GM10248 (cell line): Measurements from ENCODE around the gene NECAB2.

ENCODE experiments used
- CTCF ChIA-PET: fragments of 300-600 bp; sonication (Branson Sonifier 250); formaldehyde crosslinking; extraction: SDS; loops from one replicate; lab custom pipeline; 2021; ENCODE audit warnings: antibody characterized with exemption; lab: Yijun Ruan, JAX
- POLR2A ChIA-PET: fragments of 350-650 bp; sonication (Branson Sonifier 250); formaldehyde crosslinking; extraction: SDS; loops from one replicate; lab custom pipeline; 2020; ENCODE audit warnings: antibody characterized with exemption; lab: Yijun Ruan, JAX
- DNase-seq: peaks from one replicate; pipeline ENCODE4 v3.0.0; 2012; ENCODE audit errors: extremely low spot score
- CTCF ChIP-seq: IDR thresholded peaks from 2 replicates; pipeline ENCODE4 v1.5.1; 2012; ENCODE audit warnings: mild to moderate bottlenecking, low read depth; ENCODE audit errors: extremely low read depth, missing control alignments, control extremely low read depth

NECAB2 gene

DNA sequence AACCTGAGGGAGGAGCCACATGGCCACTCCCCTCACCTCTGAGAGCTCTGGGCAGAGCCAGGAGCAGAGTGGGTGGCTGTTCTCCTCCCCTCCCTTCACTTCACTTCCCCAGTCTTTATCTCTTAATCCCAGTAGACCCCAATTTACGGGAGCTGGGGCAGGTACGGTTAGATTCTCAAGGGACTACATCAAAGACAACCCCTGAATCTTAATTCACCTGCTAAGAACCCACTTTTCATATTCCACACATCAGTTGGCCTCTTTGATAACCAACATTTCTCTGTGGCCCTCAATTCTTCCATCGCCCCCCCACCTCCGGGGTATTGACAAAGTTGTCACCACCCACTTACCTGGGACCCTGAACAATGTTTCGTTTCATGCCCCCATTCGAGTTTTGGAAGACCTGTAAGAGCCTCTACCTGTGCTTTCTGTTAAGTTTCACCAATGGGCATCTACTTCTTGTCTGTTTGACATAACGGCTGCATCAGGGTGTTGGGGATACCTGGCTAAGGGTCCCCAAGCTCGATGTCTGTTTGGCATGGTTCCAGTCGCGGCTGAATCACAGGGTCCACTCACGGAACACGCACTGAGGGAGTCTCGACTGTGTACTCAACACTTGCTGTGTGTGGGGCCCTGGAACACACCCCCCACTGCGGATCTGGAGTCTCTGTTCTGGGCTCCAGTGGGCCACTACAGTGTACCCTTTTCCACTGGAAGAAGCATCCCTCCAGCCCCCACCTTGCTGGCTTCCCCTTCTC lies 46.7 kb downstream of the NECAB2 start:
- POLR2A ChIA-PET: no interaction called here
- DNase-seq: no peak
- CTCF ChIA-PET: interaction anchor here (1.1 kb wide), 2 partner anchors 72 to 491 kb away, joined by 3 read pairs; no protein-coding TSS in a partner anchor
- TF ChIP-seq CTCF: no peak

DNA sequence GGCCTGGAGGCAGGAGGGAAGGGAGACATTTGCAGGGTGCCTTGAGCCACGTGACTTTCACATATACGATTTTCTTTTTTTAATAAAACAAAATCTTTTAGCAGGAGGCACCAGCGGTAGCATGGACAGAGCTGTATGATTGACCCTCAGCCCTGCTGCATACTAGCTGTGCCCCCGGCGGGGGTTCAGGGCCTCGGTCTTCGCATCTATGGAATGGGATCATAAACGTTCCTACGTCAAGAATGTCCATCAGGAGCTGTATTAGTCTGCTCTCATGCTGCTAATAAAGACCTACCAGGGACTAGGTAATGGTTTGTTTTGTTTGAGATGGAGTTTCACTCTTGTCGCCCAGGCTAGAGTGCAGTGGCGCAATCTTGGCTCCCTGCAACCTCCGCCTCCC lies 47.4 kb downstream of the NECAB2 start:
- CTCF ChIA-PET: no interaction called here
- POLR2A ChIA-PET: no interaction called here
- no peak for TF ChIP-seq CTCF
- no peak for DNase-seq

GRCh38 chr16:84016477-84016876 lies 48.4 kb downstream of the NECAB2 start:
- CTCF ChIA-PET: no interaction called here
- no peak for DNase-seq
- TF ChIP-seq CTCF: no peak
- POLR2A ChIA-PET: no interaction called here

- ChIA-PET POLR2A (no interaction called here), CTCF (no interaction called here)
- no peak for TF ChIP-seq CTCF
- no peak for DNase-seq
These were observed 50.7 kb downstream of the NECAB2 start for GRCh38 chr16:84018710-84019109.

DNA sequence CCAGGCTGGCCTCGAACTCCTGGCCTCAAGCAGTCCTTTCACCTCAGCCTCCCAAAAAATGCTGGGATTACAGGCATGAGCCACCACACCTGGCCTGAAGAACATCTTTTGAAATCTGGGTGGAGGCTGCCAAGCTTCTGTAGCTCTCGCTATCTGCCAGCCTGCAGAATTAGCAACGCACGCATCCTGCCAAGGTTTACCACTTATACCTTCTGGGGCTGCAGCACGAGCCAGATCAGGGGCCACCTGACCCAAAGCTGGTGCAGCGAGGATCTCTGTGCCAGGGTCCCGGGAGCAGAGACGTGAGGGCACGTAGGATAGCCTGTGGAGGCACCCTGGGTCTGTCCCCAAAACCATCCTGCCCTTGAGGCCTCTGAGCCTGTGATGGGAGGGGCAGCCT lies 52.3 kb downstream of the NECAB2 start:
- no peak for TF ChIP-seq CTCF
- ChIA-PET CTCF (no interaction called here), POLR2A (no interaction called here)

GRCh38 chr16:84021488-84021887 lies 53.4 kb downstream of the NECAB2 start:
- DNase-seq: no peak
- CTCF ChIA-PET: interaction anchor here (1.0 kb wide), 1 partner anchor 65 kb away, joined by 3 read pairs; no protein-coding TSS in a partner anchor
- POLR2A ChIA-PET: no interaction called here
- no peak for TF ChIP-seq CTCF

More for the DNA sequence above, 52.3 kb downstream of the NECAB2 start:
- no peak for DNase-seq
